ENCODE data around the gene NFATC3.

- TF ChIP-seq, protein P1, sequence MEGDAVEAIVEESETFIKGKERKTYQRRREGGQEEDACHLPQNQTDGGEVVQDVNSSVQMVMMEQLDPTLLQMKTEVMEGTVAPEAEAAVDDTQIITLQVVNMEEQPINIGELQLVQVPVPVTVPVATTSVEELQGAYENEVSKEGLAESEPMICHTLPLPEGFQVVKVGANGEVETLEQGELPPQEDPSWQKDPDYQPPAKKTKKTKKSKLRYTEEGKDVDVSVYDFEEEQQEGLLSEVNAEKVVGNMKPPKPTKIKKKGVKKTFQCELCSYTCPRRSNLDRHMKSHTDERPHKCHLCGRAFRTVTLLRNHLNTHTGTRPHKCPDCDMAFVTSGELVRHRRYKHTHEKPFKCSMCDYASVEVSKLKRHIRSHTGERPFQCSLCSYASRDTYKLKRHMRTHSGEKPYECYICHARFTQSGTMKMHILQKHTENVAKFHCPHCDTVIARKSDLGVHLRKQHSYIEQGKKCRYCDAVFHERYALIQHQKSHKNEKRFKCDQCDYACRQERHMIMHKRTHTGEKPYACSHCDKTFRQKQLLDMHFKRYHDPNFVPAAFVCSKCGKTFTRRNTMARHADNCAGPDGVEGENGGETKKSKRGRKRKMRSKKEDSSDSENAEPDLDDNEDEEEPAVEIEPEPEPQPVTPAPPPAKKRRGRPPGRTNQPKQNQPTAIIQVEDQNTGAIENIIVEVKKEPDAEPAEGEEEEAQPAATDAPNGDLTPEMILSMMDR (IDR thresholded peaks at IDR 0.05), result no peak
- TF ChIP-seq POLR2A (IDR thresholded peaks at IDR 0.05), result no peak
Observed at GRCh38 chr16:68073902-68074760, 11.0 kb upstream of the NFATC3 start.

All from uterus (tissue), 2 donors.